Suppressor macrophage (primary cell): Measurements from ENCODE around the gene ATP5IF1.

Experiments used
- DNase-seq, 4 experiments: peaks; one replicate each; pipeline ENCODE4 v3.0.0-alpha.2; 2020 to 2022
- total RNA-seq, 17 experiments: gene quantifications; one replicate each; lab custom pipeline; 2026; ENCODE audit warnings: mixed read lengths in 6 of 17, inconsistent platforms in 3 of 17; lab: John Stamatoyannopoulos, UW

ATP5IF1 gene
- total RNA-seq, result 14.6 to 54.0 (median 34.3) reads per million in 17 experiments

DNA sequence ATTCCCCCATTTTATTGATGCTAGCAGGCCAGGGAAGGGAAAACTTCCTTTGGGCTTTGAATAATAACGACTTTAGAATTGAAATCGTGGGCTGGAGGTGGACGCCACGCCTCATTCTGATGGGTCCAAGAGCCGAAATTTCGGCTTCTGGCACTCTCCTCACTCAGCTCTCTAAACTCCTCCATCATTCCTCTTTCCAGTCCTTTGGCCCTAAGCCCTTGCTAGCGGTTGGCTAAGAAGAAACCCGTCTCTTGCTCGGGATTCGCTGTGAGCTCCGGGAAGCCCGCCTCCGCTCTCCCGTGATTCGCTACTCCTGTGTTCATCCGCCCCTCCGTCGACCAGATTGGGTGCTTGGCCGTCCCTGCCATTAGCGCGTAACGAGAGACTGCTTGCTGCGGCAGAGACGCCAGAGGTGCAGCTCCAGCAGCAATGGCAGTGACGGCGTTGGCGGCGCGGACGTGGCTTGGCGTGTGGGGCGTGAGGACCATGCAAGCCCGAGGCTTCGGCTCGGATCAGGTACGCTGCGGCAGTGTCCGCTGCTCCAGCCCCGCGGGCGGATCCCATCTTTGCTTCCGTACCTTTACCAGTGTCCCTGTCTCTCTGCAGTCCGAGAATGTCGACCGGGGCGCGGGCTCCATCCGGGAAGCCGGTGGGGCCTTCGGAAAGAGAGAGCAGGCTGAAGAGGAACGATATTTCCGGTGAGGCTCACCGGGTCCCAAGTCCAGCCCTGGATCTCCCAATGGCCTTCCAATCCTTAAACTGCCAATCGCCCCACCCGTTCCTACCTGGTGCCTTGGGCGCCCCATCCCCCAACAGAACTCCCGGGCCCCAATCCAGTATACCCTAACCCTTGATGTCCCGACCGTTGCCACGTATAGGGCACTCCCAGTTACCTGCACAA lies at the start of gene ATP5IF1:
Gene ATP5IF1, plus strand, starts transcription at position 370 of the 901 bp plus-strand sequence. Its CDS starts 60 bp downstream, at position 430.
- DNase-seq, result peak; percentile 96 to 99 (median 98)

DNA sequence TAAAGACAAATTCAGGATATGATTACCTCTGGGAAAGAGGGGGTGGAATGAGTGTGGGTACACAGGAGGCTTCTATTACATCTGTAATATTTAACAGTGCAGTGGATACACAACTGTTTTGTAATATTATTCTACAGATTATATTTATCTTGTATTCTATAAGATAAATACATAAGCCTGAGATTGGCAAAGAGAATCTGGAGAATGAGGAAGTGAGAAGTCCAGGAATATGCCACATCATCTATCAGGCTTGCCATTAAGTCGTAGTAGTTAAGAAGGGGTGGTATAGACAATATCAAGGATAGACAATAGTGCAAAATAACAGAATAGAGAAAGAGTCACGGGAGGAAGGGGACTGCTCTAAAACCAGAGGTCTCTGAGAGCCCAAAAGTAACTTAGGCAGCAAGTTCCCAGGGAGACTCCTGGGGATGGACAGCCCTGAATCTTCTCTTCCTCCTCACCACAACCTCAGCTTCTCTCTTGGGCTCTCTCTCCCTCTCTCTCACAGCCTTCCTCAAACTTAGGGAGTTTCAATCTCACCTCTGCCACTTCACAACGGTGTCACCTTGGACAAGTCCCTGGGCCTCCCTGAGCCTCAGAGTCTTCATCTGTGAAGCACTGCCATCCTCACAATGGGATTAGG lies 45.5 kb upstream of the ATP5IF1 start:
- peak in 2 of 4 experiments; percentile 48 to 60 for DNase-seq

DNA sequence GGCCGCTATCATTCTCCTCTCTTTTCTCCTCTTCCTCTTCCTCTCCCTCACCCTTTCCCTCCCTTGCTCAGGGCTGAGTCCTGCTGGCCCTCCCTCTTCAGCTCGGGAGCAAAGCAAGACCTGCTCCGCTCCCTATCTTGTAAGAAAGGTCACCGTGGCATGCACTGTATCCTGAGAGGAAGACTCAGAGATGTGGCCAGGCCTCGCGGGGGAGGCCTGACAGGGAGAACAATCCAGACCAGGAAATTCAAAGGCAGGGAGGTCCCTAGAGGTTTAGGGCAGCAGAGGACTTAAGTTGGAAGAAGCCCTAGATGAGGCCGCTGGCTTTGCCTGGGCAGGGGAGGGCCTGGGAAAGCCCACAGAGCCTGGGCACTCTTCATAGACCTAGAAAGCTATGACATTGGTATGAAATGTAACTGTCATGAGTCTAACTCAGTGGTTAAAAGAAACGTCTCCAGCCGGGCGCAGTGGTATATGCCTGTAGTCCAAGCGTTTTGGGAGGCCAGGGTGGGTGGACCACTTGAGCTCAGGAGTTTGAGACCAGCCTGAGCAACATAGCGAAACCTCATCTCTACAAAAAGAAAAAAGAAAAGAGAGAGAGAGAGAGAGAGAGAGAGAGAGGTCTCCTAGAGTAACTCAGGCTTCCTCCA lies 44.8 kb upstream of the ATP5IF1 start:
- no peak for DNase-seq

DNA sequence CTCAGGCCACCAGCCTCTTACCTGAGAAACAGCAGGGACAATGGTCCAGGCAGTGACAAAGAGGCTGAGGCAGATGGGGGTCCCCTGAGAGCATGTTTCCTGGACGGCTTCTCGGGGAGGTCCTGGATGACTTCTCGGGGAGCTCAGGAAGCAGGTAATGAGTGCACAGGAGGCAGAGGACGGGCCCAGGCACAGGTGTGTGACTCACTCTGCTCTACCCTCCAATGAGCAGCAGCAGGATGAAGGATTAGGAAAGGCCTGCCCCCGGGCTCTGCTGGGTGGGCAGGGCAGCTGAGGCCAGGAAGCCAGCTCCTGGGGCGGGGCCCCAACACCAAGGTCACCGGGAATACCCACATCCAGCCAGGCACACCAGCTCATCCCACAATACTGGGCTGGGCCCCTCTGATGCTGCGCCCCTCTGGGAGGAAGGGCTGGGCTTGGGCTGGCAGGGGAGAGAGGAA lies 42.2 kb upstream of the ATP5IF1 start:
- no peak for DNase-seq

DNA sequence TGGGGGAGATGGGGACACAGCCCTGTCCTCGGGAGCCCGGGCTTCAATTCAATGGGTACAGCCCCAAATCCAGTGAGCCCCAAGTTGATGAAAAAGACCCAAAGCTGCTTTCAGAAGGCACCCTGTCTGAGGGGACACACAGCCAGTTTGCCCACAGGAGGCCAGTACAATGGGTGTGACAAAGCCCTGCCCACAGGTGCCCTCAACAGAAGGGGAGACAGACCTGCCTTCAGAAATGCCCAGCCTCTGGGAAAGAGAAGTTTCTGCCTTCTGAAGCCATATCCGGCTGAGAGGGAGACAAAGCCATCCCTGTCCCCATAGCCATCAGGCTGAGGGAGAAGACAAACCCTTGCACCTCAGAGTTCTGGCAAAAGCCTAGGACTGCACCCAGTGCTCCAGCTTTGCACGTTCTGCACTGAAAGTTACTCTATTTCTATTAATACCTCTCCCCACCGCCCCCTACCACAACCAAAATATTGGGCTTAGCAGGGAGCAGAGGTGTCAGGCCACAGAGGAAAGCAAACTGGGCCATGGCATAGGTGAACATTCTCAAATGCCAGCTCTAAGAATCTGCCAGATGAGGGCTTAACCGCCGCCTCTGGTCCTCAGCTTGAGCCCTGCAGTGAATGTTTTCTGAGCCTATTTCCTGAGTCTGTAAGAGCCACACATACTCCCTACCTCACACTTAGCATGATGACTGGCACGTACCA lies 41.4 kb upstream of the ATP5IF1 start:
- no peak for DNase-seq

DNA sequence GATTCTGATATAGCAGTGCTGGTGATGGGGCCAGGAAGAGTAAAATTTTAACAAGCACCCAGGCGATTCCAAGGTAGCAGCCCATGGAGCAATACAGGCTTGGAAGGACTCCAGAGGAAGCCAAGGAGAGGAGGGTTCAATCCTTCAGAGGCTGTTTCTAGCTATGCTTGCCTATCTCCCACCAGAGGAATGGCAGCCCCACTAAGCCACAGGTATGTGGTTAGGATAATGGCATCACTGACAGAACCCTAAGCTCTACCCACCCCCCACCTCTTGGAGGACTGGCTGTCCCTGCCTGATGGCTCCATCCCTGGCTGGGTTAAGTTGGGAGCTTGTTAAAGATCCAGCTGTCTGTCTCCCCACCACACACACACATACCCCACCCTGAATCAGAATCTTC lies 40.1 kb upstream of the ATP5IF1 start:
- DNase-seq, result no peak

DNA sequence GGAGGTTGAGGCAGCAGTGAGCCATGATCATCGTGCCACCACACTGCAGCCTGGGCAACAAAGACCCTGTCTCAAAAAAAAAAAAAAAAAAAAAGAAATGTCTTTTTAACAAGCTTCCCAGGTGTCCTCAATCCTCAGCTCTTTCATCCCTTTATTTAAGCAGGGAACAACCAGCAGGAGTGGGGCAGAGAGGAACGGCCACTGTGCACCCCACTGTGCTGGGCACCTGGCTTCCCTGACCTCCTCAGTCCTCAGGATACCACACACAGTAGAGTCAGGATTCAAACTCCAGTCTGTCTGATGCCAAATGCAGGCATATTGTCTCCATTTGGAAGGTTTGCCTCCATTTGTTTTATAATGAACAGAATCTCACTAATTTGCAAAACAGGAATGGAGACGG lies 39.6 kb upstream of the ATP5IF1 start:
- DNase-seq, result no peak

DNA sequence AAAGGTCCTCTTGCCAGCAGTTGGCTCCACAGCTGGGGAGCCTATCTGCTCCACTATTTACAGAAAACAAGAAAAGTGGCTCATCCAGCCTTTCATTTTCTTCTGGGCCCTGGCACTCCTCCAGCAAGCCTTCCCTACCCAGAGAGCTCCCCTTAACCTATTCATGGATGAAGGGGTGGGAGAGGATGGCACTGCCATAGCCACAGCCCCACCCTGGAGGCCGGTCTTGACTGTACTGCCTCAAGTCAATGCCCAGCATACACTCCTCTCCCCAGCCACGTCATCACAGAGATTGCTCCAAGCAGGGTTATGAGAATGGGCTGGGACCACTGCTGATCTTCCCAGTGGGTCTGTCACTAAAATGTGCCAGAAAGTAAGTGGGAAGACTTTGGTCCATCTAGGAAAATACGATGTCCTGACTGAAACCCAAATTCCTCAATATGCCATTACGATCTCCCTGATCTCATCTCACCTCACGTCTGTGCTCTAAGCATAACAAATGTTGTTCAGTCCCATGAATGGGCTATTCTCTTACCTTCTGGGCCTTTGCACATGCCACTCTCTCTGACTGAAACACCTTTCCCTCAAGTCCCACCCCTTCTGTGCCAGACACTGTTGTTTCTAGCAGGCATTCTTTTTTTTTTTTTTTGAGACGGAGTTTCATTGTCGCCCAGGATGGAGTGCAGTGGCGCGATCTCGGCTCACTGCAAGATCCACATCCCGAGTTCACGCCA lies 38.1 kb upstream of the ATP5IF1 start:
- DNase-seq, result no peak

DNA sequence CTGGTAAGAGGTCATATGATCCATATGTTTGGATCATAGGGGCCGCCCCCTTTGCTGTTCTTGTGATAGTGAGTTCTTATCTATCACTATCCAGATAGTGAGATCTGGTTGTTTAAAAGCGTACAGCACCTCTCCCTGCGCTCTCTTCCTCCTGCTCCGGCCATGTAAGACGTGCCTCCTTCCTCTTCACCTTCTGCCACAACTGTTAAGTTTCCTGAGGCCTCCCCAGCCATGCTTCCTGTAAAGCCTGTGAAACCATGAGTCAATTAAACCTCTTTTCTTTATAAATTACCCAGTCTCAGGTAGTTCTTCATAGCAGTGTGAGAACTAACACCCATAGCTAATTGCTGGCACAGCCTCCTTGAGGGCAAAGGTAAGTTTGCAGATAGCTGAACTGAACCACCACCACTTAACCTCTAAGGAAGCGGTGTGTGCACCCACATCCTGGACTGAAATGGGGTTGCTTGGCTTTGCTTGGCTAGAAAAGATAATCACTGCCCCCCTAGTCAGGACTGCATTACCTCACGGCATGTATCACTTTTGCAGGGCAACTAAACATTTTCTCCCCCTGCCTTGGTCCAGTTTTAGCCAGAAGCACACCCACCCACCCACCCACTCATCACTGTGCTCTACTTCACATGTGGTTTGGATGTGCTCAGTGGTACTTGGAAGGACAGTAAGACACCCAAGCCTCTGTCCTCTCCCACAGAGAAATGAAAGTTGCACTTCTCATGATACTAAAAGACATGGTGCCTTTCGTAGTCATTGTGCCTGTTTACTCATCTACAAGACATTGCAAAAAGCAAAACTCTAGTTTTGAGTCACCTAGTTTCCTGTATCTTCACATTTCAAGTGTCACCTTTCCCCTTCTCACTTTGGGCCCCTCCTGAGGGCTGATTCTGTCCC lies 36.3 kb upstream of the ATP5IF1 start:
- peak in 2 of 4 experiments; percentile 28 to 41 for DNase-seq

DNA sequence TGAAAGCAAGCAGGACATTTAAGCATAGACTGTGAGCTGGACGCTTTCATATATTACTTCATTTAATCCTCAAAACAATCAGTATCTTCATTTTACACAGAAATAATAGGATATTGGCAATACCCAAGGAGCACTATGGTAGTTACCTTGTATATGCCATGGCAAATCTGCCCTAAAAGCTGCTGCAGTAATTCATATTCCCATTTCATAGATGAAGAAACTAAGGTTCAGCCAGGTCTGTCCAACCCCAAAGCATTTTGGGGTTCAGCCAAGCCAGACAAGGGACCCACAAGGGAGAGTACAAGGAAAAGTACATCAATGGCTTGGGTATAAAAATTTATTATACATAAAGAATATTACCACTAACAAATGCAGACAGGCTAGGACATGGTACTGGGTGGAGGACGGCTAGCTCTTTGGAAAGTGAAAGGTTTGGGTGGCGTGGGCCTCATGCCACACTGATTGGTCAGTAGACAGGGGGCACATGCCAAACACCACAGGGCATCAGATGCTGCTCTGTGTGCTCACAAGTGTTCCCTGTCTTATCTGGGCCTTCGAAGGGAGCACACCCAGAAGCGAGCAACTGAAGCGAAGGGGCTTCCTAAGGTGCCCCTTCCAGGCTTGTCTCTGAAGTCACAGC lies 35.6 kb upstream of the ATP5IF1 start:
- no peak for DNase-seq

DNA sequence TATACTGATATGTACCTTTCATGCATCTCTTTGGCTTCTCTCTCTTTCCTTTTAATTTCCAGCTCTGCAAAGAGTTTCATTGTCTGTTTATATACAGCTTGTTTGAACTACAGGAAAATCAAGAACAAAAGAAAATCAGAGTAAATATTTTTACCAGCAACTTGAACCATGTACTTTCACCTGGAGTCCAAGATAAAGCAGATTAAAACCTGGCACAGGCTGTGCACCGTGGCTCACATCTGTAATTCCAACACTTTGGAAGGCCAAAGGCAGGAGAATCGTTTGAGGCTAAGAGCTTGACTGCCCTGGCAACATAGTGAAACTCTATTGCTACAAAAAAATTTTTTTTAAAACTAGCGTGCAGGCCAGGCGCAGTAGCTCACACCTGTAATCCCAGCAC lies 30.7 kb upstream of the ATP5IF1 start:
- no peak for DNase-seq

DNA sequence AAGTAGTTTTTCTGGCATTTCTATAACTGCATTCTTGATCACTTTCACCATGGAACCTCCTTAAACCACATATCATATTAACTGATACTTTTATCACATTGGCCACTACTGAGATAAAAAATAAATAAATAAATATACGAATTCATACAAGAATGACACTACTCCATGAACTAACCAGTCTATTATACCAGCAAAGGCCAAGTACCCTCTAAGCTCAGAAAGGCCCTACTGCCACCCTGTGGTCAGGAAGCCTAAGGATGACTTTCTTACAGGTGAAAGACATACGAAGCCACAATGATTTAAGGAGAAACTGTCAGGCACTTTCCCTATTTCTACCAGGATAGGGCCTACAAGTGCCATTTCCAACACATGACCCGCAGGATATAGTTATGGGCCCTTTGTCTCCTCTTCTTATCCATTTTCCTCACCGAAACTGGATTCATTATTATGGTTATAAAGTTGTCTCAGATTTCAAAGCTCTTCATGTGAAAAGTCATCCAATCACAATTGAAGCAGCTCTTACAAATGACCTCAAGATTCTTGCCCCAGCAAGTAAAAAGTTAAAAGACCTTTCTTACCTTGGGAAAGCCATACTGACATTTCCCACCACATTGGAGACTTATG lies 27.0 kb upstream of the ATP5IF1 start:
- peak; percentile 72 to 83 (median 80) for DNase-seq

DNA sequence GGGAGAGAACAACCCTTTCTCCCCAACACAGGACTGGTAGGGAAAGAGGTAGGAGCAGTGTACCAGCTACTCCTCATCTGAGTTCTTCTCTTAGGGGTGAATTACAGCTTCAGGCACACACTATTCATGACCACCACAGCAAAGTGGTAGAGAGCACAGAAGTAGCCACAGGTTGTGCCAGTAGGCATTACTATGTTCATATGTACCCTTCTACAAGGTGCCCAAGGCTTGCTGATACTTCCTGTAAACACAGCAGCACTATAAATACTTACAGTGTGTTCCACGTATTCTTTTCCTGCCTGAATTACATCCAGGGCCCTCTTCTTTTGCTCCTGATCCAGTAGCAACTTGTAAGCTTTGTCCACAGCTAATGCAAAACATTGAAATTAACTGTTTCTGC lies 26.2 kb upstream of the ATP5IF1 start:
- no peak for DNase-seq

DNA sequence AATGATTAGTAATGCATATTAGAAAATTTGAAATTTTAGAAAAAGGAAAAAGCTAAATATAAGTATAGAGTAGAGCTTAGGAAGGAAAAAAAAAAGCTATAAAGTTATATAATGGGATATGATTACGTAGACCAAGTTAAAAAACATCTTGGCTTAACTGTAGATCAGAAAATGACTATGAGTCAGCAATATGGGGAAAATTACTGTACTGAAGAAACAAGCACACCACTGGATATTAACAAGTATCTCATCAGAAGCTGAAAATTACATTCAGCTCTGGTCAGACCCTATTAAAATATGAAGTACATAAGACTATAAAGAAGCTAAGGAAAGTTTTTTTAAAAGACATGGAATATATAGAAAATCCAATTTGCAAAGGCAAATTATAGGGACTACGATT lies 22.6 kb upstream of the ATP5IF1 start:
- DNase-seq, result no peak

DNA sequence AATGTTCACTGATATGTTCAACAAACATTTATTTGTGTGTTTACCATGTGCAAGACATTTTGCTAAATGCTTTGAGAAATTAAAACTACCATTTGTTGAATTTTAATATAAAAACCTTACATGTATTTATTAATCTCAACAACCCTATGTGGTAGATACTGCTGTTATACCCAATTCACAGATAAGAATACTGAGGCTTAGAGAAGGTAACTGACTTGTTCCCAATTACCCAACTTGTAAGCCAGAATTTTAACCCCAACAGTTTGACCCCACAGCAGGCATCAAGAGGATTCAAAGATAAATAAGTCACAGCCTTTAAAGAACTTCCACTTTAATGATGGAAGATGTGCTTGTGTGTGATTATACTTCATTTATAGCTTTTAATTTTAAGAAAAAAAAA lies 6.8 kb upstream of the ATP5IF1 start:
- no peak for DNase-seq

DNA sequence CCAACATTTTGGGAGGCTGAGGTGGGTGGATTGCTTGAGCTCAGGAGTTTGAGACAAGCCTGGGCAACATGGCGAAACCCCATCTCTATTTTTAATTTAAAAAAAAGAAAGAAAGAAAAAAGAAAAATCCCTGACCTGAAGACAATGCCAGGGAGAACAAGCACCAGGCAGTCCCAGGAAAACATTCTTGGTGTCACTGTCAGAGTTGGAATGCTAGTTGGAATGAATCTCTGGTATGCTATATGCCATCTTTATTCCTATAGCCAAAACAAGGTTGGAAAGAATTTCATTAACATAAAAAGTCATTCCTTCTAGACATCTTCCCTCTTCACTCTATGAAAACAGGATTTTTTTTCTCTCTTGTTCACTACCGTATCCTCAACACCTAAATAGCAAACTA lies 5.9 kb upstream of the ATP5IF1 start:
- no peak for DNase-seq

DNA sequence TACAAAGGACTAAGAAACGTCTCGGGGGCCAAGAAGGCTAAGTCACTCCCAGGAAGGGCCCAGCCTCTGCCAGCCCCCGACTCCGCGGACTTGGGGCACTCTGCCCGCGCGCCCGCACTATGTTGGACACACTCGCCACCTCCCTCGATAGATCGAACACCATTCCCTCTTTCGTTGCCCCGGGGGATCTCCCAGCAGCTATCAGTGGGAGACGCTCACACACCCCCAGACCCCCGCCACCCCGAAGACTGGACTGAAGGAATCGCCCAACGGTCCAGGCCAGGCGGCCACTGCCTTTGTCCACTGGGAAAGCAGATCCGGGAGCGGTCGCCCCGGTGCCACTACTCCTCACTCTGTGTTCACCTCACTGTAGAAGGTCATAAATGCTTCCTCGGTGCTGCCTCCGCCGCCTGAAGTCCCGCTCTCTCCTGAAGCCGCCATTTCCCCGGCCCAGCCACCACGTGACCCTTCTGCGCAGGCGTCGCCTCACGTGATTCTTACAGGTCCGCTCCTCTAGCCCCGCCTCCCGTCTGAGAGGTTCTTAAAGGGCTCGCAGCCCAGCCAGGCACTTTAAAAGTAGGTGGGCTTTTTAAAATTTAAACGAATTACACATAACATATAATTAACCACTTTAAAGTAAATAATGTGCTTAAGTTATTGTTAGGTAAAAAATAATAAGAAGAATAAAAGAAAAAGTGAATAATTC lies 3.2 kb upstream of the ATP5IF1 start, which contains the start of gene DNAJC8:
Gene DNAJC8, minus strand, starts transcription at position 472 of the 706 bp plus-strand sequence. Its CDS starts 31 bp downstream, at position 441.
- DNase-seq, result peak; percentile 93 to 97 (median 95)

DNA sequence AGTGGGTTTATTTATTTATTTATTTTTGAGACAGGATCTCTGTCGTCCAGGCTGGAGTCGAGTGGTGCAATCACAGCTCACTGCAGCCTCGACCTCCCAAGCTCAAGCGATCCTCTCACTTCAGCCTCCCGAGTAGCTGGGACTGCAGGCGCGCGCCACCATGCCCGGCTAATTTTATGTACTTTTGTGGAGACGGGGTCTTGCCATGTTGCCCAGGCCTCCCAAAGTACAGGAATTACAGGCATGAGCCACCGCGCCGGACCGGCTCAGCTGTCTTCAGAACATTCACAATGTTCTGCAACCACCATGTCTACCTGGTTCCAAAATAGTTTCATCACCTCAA lies 2.7 kb upstream of the ATP5IF1 start:
- DNase-seq, result no peak
